NCI-H187 (cell line): ENCODE data around the gene HYPK.

Experiments
- DNase-seq, 2 experiments: peaks; one replicate each; lab custom pipeline; 2025; lab: John Stamatoyannopoulos, UW

HYPK gene

GRCh38 chr15:43851251-43851650 is 50.9 kb downstream of the HYPK start:
- DNase-seq, result no peak

DNA sequence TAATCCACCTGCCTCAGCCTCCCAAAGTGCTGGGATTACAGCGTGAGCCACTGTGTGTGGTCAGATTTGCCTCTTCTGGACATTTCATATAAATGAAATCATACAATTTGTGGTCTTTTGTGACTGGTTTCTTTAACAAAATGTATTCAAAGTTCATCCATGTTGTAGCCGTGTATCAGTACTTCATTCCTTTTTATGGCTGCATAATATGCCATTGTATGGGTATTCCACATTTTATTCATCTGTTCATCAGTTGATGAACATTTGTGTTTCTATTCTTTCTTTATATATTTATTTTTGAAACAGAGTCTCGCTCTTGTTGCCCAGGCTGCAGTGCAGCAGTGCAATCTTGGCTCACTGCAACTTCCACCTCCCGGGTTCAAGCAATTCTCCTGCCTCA is 52.2 kb downstream of the HYPK start:
- no peak for DNase-seq
